ENCODE results near the gene PRADC1.

DNA sequence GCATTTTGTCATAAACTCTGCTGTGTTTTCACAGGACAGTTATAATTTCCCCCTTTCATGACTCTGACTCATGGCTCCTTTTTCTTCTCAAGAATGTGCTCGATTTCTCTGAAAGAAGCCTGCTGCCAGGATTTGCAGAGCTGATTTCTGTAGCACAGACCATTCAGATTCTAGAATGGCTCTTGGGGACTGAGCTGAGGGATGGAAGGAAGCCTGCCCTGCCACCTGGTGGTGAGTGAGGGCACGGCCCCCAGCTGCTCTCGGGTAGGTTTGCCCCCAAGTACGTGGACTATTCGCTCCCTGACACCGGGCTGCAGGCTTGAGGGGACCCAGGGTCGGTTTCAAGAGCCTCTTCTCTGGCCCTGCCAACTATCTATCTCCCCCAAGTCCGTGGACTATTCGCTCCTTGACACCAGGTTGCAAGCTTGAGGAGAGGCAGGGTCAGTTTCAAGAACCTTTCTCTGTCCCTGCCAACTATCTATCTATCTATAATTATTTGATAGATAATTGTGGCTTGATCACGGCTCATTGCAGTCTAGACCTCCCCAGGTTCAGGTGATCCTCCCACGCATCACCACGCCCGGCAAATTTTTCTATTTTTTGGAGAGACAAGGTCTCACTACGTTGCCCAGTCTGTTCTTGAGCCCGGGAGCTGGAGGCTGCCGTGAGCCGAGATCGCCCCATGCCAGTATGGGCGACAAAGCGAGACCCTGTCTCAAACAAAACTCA is 20.4 kb downstream of the PRADC1 start:
- TF ChIP-seq CTCF (IDR thresholded peaks at IDR 0.05; ENCODE audit: borderline replicate concordance, extremely low read depth, low read length, poor library complexity, severe bottlenecking) (peak; percentile 94), EZH2 (IDR thresholded peaks at IDR 0.05; ENCODE audit: borderline replicate concordance, low read depth, low read length, severe bottlenecking) (no peak)

Data from DND-41 (cell line).